CD4-positive, alpha-beta T cell (primary cell): ENCODE measurements around the gene FBXL13. TPM values are rescaled to one million over a fixed set of nuclear protein-coding genes. Genes with fewer than 3 reads are reported as not detected.
"Not testable (repeated sequence)": the region's sequence is repeated elsewhere in the genome, so short reads cannot be mapped to it uniquely, and the experiment has no call there.

Experiments used
- ATAC-seq: fragments of 200-7000 bp; cut with Tn5 transposase; one replicate; pipeline ENCODE4 v1.10.0; 2022; ENCODE audit warnings: mild to moderate bottlenecking; ENCODE audit not compliant: poor library complexity
- CTCF ChIA-PET: fragments of 350-600 bp; sonication (Branson Sonifier 250); formaldehyde crosslinking; loops from one replicate; lab custom pipeline; 2021; ENCODE audit warnings: antibody characterized with exemption, inconsistent platforms; lab: Charles Lee
- POLR2A ChIA-PET: fragments of 350-600 bp; sonication (Branson Sonifier 250); formaldehyde crosslinking; loops from one replicate; lab custom pipeline; 2021; ENCODE audit warnings: antibody characterized with exemption, inconsistent platforms; lab: Charles Lee
- DNase-seq, 14 experiments: peaks; one replicate each; pipeline ENCODE4 v3.0.0-alpha.2; 2013 to 2020; ENCODE audit warnings: mixed read lengths in 2 of 14
- H3K27ac ChIP-seq, 2 donors: one replicate each; pipeline versions ENCODE4 v1.5.1 to v1.7.0; 2013; ENCODE audit warnings: low read length in 2 of 2, low read depth in 1 of 2, mild to moderate bottlenecking in 1 of 2
- H3K27me3 ChIP-seq, 2 experiments: 1 replicate in 1 of 2; 2 replicates in 1 of 2; pipeline versions ENCODE4 v1.6.1 to v1.7.0; 2013; ENCODE audit warnings: low read length in 2 of 2, control low read depth in 1 of 2, mild to moderate bottlenecking in 1 of 2, moderate library complexity in 1 of 2; ENCODE audit not compliant: insufficient read depth in 2 of 2, control insufficient read depth in 1 of 2
- H3K36me3 ChIP-seq: one replicate; pipeline ENCODE4 v1.6.1; 2013; ENCODE audit warnings: low read length, control low read depth; ENCODE audit not compliant: insufficient read depth
- H3K4me1 ChIP-seq: one replicate; pipeline ENCODE4 v1.6.1; 2013; ENCODE audit warnings: low read length, control low read depth; ENCODE audit not compliant: insufficient read depth
- H3K4me3 ChIP-seq: one replicate; pipeline ENCODE4 v1.5.1; 2013; ENCODE audit warnings: mild to moderate bottlenecking, low read length, moderate library complexity
- H3K9me3 ChIP-seq, 2 experiments: 1 replicate in 1 of 2; 2 replicates in 1 of 2; pipeline versions ENCODE4 v1.6.1 to v1.7.0; 2013; ENCODE audit warnings: low read length in 2 of 2, mild to moderate bottlenecking in 2 of 2, control low read depth in 1 of 2, moderate library complexity in 1 of 2; ENCODE audit not compliant: control insufficient read depth in 1 of 2, insufficient read depth in 1 of 2
- H3K27ac Mint-ChIP-seq: one replicate; pipeline ENCODE4 v1.8.0; 2020; ENCODE audit warnings: mixed read lengths
- H3K27me3 Mint-ChIP-seq: one replicate; pipeline ENCODE4 v1.8.0; 2021; ENCODE audit warnings: mixed read lengths
- H3K36me3 Mint-ChIP-seq: one replicate; pipeline ENCODE4 v1.8.0; 2021; ENCODE audit warnings: low read depth, mixed read lengths
- H3K4me1 Mint-ChIP-seq: one replicate; pipeline ENCODE4 v1.8.0; 2021; ENCODE audit warnings: low read depth, mixed read lengths
- H3K4me3 Mint-ChIP-seq: one replicate; pipeline ENCODE4 v1.8.0; 2020; ENCODE audit warnings: mild to moderate bottlenecking, mixed read lengths
- H3K9me3 Mint-ChIP-seq: one replicate; pipeline ENCODE4 v1.8.0; 2020; ENCODE audit warnings: mixed read lengths
- intact Hi-C, 2 experiments: fragments of 100-400 bp; cut with DNase I in 1 of 2; cut with micrococcal nuclease in 1 of 2; formaldehyde crosslinking; loops; one replicate each; pipeline versions ENCODE4 v1.15.1 to v1.9.0; 2023 to 2025; cut with DNase I, micrococcal nuclease
- total RNA-seq, 174 experiments: library from RNA in 2 of 174; stranded (reverse) in 2 of 174; gene quantifications; one replicate each; pipeline ENCODE4 v1.2.3 and lab custom pipeline; 2021 to 2026
- TF ChIP-seq, protein P1 (sequence below): fragments of 200-600 bp; IDR thresholded peaks from one replicate; pipeline ENCODE4 v1.8.0; 2022; ENCODE audit warnings: antibody characterized with exemption, mild to moderate bottlenecking

Gene FBXL13
- total RNA-seq, 2 experiments from 2014 or later: 0.89 to 1.4 TPM

DNA sequence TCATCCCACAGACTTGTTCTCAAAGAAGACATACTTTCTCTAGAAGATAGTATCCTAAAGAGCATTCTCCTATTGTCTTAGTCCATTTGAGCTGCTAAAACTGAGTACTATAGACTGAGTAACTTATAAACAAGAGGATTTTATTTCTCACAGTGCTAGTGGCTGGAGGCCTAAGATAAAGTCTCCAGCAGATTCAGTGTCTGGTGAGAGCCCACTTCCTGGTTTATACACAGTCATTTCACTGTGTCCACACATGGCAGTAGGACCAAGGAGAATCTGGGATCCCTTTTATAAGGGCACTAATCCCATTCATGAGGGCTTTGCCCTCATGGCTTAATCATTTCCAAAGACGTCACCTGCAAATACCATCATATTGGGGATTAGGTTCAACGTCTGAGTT, 93.1 kb downstream of the FBXL13 start:
- Mint-ChIP-seq H3K27ac (no peak overlapping the region), H3K4me3 (no peak overlapping the region), H3K4me1 (no peaks in the 10 kb centered on the region), H3K27me3 (no peaks in the 10 kb centered on the region), H3K36me3 (no peaks in the 10 kb centered on the region), H3K9me3 (no peaks in the 10 kb centered on the region)
- Histone ChIP-seq H3K36me3 (no peaks in the 10 kb centered on the region), H3K9me3 (no peaks in the 10 kb centered on the region), H3K4me1 (no peaks in the 10 kb centered on the region), H3K27ac (no peak overlapping the region), H3K27me3 (no peaks in the 10 kb centered on the region), H3K4me3 (no peak overlapping the region)
- POLR2A ChIA-PET: no interaction called here
- intact Hi-C loops: no loop called here
- no peak for ATAC-seq
- no peak for DNase-seq
- CTCF ChIA-PET: no interaction called here
- TF ChIP-seq, protein P1, sequence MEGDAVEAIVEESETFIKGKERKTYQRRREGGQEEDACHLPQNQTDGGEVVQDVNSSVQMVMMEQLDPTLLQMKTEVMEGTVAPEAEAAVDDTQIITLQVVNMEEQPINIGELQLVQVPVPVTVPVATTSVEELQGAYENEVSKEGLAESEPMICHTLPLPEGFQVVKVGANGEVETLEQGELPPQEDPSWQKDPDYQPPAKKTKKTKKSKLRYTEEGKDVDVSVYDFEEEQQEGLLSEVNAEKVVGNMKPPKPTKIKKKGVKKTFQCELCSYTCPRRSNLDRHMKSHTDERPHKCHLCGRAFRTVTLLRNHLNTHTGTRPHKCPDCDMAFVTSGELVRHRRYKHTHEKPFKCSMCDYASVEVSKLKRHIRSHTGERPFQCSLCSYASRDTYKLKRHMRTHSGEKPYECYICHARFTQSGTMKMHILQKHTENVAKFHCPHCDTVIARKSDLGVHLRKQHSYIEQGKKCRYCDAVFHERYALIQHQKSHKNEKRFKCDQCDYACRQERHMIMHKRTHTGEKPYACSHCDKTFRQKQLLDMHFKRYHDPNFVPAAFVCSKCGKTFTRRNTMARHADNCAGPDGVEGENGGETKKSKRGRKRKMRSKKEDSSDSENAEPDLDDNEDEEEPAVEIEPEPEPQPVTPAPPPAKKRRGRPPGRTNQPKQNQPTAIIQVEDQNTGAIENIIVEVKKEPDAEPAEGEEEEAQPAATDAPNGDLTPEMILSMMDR: no peak

DNA sequence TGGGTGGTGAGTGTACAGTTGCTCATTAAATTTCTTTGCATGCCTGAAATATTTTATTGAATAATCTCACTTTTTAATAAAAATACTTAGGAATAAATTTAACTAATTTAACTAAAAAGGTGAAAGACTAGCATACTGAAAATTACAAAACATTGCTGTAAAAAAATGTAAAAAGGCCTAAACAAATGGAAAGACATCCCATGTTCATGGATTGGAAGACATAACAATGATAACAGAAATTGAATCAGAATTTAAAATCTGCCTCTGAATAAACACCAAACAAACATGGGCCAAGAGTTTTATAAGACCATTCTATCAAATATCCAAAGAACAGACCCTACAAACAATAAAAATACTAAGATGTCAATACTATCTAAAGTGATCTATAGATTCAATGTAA, 94.9 kb downstream of the FBXL13 start:
- no peak overlapping the region for H3K4me3 ChIP-seq

DNA sequence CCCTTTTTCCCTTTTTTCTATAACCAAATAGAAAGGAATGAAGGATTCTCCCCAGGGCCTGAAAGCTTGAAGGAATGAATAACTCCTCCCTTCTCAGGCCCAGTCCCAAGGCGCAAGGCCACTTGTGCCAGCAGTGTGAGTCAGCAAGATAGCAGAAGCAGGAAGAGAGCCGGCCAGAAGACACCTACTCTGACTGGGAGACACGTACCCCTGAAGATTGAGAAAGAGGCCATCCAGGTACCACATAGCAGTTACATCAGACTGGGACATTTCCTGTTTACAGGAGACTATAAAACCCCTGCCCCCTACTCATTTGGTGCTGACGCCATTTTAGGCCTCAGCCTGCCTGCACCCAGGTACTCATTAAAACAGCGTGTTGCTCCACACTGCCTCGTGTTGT, 96.3 kb downstream of the FBXL13 start:
- intact Hi-C loops: no loop called here

More for the DNA sequence above, 94.9 kb downstream of the FBXL13 start:
- Mint-ChIP-seq H3K4me1 (no peaks in the 10 kb centered on the region), H3K27ac (no peak overlapping the region), H3K4me3 (no peak overlapping the region), H3K9me3 (no peaks in the 10 kb centered on the region), H3K27me3 (no peaks in the 10 kb centered on the region), H3K36me3 (no peaks in the 10 kb centered on the region)
- no peak overlapping the region for H3K27ac ChIP-seq
- ChIA-PET CTCF (no interaction called here), POLR2A (no interaction called here)
- ATAC-seq (no peak), DNase-seq (no peak)
- no peaks in the 10 kb centered on the region for H3K4me1 ChIP-seq
- H3K9me3 ChIP-seq: no peaks in the 10 kb centered on the region
- H3K36me3 ChIP-seq: no peaks in the 10 kb centered on the region
- intact Hi-C loops: no loop called here
- TF ChIP-seq, protein P1: no peak
- no peaks in the 10 kb centered on the region for H3K27me3 ChIP-seq

DNA sequence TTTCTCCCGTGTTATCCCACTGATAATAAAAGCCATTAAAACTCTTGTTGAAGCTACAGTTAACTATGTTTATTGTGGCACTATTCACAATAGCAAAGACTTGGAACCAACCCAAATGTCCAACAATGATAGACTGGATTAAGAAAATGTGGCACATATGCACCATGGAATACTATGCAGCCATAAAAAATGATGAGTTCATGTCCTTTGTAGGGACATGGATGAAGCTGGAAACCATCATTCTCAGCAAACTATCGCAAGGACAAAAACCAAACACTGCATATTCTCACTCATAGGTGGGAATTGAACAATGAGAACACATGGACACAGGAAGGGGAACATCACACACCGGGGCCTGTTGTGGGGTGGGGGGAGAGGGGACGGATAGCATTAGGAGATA, 97.0 kb downstream of the FBXL13 start:
- CTCF ChIA-PET, H3K27me3 Mint-ChIP-seq, H3K36me3 ChIP-seq, H3K4me3 Mint-ChIP-seq, H3K4me1 Mint-ChIP-seq, H3K27ac Mint-ChIP-seq, H3K9me3 Mint-ChIP-seq, H3K4me3 ChIP-seq, DNase-seq, POLR2A ChIA-PET, ATAC-seq, intact Hi-C loops, H3K27me3 ChIP-seq, H3K9me3 ChIP-seq, H3K27ac ChIP-seq, H3K36me3 Mint-ChIP-seq, H3K4me1 ChIP-seq: not testable (repeated sequence)

More for the DNA sequence above, 96.3 kb downstream of the FBXL13 start:
- H3K36me3 Mint-ChIP-seq: no peaks in the 10 kb centered on the region
- CTCF ChIA-PET: no interaction called here
- no peaks in the 10 kb centered on the region for H3K9me3 Mint-ChIP-seq
- Histone ChIP-seq H3K36me3 (no peaks in the 10 kb centered on the region), H3K27ac (no peak overlapping the region), H3K4me3 (no peak overlapping the region), H3K9me3 (no peaks in the 10 kb centered on the region), H3K27me3 (no peaks in the 10 kb centered on the region), H3K4me1 (no peaks in the 10 kb centered on the region)
- ATAC-seq: no peak
- H3K4me1 Mint-ChIP-seq: no peaks in the 10 kb centered on the region
- POLR2A ChIA-PET: no interaction called here
- TF ChIP-seq, protein P1: no peak
- H3K4me3 Mint-ChIP-seq: no peak overlapping the region
- DNase-seq: peak in 1 of 14 experiments; percentile 8
- H3K27me3 Mint-ChIP-seq: no peaks in the 10 kb centered on the region
- no peak overlapping the region for H3K27ac Mint-ChIP-seq
